SU-DHL-6 (cell line): Measurements from ENCODE around the gene RANGRF.

Experiments
- H2AFZ ChIP-seq: fragments of 200-600 bp; sonication (generic); 2 replicates; pipeline ENCODE4 v1.6.1; 2014; ENCODE audit warnings: low read depth, mild to moderate bottlenecking, moderate library complexity, mixed read lengths, antibody characterized with exemption, low read length; ENCODE audit not compliant: severe bottlenecking
- H3F3A ChIP-seq: fragments of 200-600 bp; shearing (Covaris generic); 2 replicates; pipeline ENCODE4 v1.6.0; 2016; ENCODE audit warnings: antibody characterized with exemption, mild to moderate bottlenecking; ENCODE audit not compliant: insufficient read depth
- H3K27ac ChIP-seq: fragments of 200-600 bp; sonication (generic); 2 replicates; pipeline ENCODE4 v1.5.1; 2016; ENCODE audit warnings: low read depth, mild to moderate bottlenecking, low read length, moderate library complexity, mixed read lengths
- H3K27me3 ChIP-seq: fragments of 200-600 bp; sonication (generic), shearing (Covaris generic); 2 replicates; pipeline ENCODE4 v1.6.0; 2014; ENCODE audit warnings: mild to moderate bottlenecking, low read length
- H3K36me3 ChIP-seq: fragments of 200-600 bp; sonication (generic); 2 replicates; pipeline ENCODE4 v1.6.1; 2014; ENCODE audit warnings: mild to moderate bottlenecking, low read length, mixed read lengths
- H3K4me2 ChIP-seq: fragments of 300-600, 200-600 bp; shearing (Covaris generic), sonication (generic); 2 replicates; pipeline ENCODE4 v1.6.0; 2014; ENCODE audit warnings: low read length, low read depth, mild to moderate bottlenecking; ENCODE audit not compliant: poor library complexity, severe bottlenecking
- H3K4me3 ChIP-seq: fragments of 200-600 bp; sonication (generic); 2 replicates; pipeline ENCODE4 v1.5.1; 2014; ENCODE audit warnings: antibody characterized with exemption, low read length, mild to moderate bottlenecking, mixed read lengths; ENCODE audit not compliant: insufficient read depth, poor library complexity, severe bottlenecking
- H3K79me2 ChIP-seq: fragments of 200-600 bp; sonication (generic); 2 replicates; pipeline ENCODE4 v1.6.1; 2014; ENCODE audit warnings: mild to moderate bottlenecking, low read length, moderate library complexity; ENCODE audit not compliant: insufficient read depth
- H3K9ac ChIP-seq: fragments of 200-600 bp; sonication (generic); 2 replicates; pipeline ENCODE4 v1.7.0; 2014; ENCODE audit warnings: mild to moderate bottlenecking, low read length
- H3K9me2 ChIP-seq: fragments of 200-600 bp; sonication (generic); replicated peaks from 2 replicates; pipeline ENCODE4 v1.6.1; 2014; ENCODE audit warnings: low read length; ENCODE audit not compliant: insufficient read depth
- H3K9me3 ChIP-seq: fragments of 200-600 bp; sonication (generic); 2 replicates; pipeline ENCODE4 v1.6.1; 2014; ENCODE audit warnings: low read length, mixed read lengths; ENCODE audit not compliant: insufficient read depth
- H4K20me1 ChIP-seq: fragments of 200-600 bp; sonication (generic); 2 replicates; pipeline ENCODE4 v1.6.1; 2014; ENCODE audit warnings: low read depth, mild to moderate bottlenecking, antibody characterized with exemption, low read length, moderate library complexity, mixed read lengths
- CTCF ChIP-seq: fragments of 200-600 bp; sonication (generic); IDR thresholded peaks from one replicate; pipeline ENCODE4 v1.5.1; 2017; ENCODE audit warnings: antibody characterized with exemption, mild to moderate bottlenecking, low read length, moderate library complexity; ENCODE audit not compliant: insufficient read depth, poor library complexity, severe bottlenecking
- EZH2phosphoT487 ChIP-seq: fragments of 200-600 bp; sonication (generic), shearing (Covaris generic); conservative IDR thresholded peaks from 2 replicates; pipeline ENCODE4 v1.6.1; 2018; ENCODE audit warnings: mild to moderate bottlenecking, antibody characterized with exemption, low read length, moderate library complexity, mixed read lengths

RANGRF gene

GRCh38 chr17:8273884-8274444, 14.5 kb upstream of the RANGRF start:
- Histone ChIP-seq H3K9me3 (no peaks in the 10 kb centered on the region), H3K4me2 (no peak overlapping the region), H3K4me3 (no peak overlapping the region), H3K79me2 (no peaks in the 10 kb centered on the region), H3K36me3 (no peaks in the 10 kb centered on the region), H3K27ac (no peak overlapping the region), H3K27me3 (no peaks in the 10 kb centered on the region), H2AFZ (no peak overlapping the region), H4K20me1 (no peaks in the 10 kb centered on the region), H3K9ac (no peak overlapping the region), H3F3A (no peaks in the 10 kb centered on the region), H3K9me2 (no peaks in the 10 kb centered on the region)
- TF ChIP-seq CTCF = no peak
- TF ChIP-seq EZH2phosphoT487 = no peak

GRCh38 chr17:8274816-8275215, 13.7 kb upstream of the RANGRF start:
- H3K9ac ChIP-seq = no peak overlapping the region
- H2AFZ ChIP-seq = no peak overlapping the region
- no peaks in the 10 kb centered on the region for H3K79me2 ChIP-seq
- no peaks in the 10 kb centered on the region for H4K20me1 ChIP-seq
- no peak overlapping the region for H3K27ac ChIP-seq
- no peaks in the 10 kb centered on the region for H3K9me3 ChIP-seq
- no peaks in the 10 kb centered on the region for H3K9me2 ChIP-seq
- H3K4me2 ChIP-seq = no peak overlapping the region
- no peak overlapping the region for H3K4me3 ChIP-seq
- H3F3A ChIP-seq = no peaks in the 10 kb centered on the region
- TF ChIP-seq EZH2phosphoT487 (no peak), CTCF (no peak)
- no peaks in the 10 kb centered on the region for H3K27me3 ChIP-seq
- H3K36me3 ChIP-seq = no peaks in the 10 kb centered on the region

- Histone ChIP-seq H3K9me3 (no peaks in the 10 kb centered on the region), H3K9ac (no peak overlapping the region), H3K79me2 (no peaks in the 10 kb centered on the region), H3K4me3 (no peak overlapping the region), H4K20me1 (no peaks in the 10 kb centered on the region), H3F3A (no peaks in the 10 kb centered on the region), H3K27me3 (no peaks in the 10 kb centered on the region), H3K27ac (no peak overlapping the region), H3K4me2 (no peak overlapping the region), H2AFZ (no peak overlapping the region), H3K36me3 (no peaks in the 10 kb centered on the region), H3K9me2 (no peaks in the 10 kb centered on the region)
- TF ChIP-seq CTCF = no peak
- no peak for TF ChIP-seq EZH2phosphoT487
Measured at GRCh38 chr17:8275421-8276290, 12.8 kb upstream of the RANGRF start.
